ENCODE measurements around the gene CLDND1. TPM values are rescaled to one million over a fixed set of nuclear protein-coding genes. Genes with fewer than 3 reads are reported as not detected.

CLDND1 gene
- total and polyA plus RNA-seq, 9 donors: 75.3 to 155 (median 93.4) TPM

DNA sequence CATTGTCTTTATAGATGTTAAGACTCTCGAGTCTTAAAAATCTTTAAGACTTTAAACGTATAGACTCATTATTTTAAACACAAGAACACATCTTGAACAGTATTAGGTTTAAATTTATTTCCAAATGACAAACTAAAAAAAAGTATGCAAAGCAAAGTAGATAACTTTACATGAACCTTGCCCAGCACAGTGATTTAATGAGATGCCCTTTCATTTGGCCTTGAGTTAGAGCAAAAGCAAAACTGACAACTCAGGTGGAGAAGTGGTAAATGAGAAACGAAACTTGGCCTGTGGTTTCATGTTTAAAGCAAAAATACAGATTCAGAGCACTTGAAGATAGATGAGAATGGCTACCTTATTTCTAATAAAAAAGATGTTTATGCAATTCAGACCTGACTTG is 17.6 kb upstream of the CLDND1 start:
- Histone ChIP-seq H3K27ac (no peak overlapping the region), H3K4me1 (ENCODE audit: insufficient read depth) (no peaks in the 10 kb centered on the region), H3K36me3 (no peaks in the 10 kb centered on the region), H3K27me3 (no peaks in the 10 kb centered on the region), H3K9me3 (no peaks in the 10 kb centered on the region), H3K4me3 (no peak overlapping the region)
- WGBS, 3 donors: 50 to 65% (median 62%) methylated on average over 3 of the region's 3 CpGs
- no peak for DNase-seq
- intact Hi-C loops (cut with DNase I): no loop called here
- no peak for TF ChIP-seq POLR2A (IDR thresholded peaks at IDR 0.05)

DNA sequence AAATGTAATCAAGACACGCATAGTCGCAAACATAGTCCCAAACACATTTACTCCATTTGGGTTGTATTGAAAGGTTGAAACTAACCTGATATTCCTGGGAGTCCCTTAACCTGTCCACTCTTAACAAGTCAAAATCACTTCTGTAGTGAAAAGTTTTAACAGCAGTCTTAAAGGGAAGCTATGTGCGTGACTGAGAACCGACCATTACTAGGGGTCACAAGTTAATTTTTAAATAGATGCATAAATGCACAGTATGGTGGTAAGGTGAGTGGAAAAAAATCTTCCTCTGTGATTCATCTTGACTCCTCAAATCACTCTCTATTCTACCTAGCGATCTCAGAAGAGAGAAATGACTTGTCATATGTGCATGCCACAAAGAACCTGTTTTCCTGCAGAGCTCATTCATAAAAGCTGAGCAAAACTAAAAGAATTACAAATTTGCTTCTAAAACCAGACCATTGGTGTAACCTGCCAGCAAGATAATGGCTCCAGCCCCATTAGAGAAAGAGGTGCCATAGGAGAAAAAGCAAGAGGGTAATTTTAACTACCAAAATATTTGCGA is 13.8 kb upstream of the CLDND1 start:
- H3K4me1 ChIP-seq (ENCODE audit: insufficient read depth): no peaks in the 10 kb centered on the region
- TF ChIP-seq EP300 (IDR thresholded peaks at IDR 0.05): no peak
- TF ChIP-seq CTCF (IDR thresholded peaks at IDR 0.05): no peak
- TF ChIP-seq POLR2A (IDR thresholded peaks at IDR 0.05): no peak
- 89 to 91% (median 91%) methylated on average over 6 of the region's 6 CpGs for WGBS, 3 donors

GRCh38 chr3:98534734-98535133 is 12.0 kb upstream of the CLDND1 start:
- TF ChIP-seq EP300 (IDR thresholded peaks at IDR 0.05) (no peak), CTCF (IDR thresholded peaks at IDR 0.05) (no peak), POLR2A (IDR thresholded peaks at IDR 0.05) (no peak)
- H3K9me3 ChIP-seq: no peaks in the 10 kb centered on the region
- WGBS, 3 donors: 74 to 95% (median 87%) methylated on average over 1 of the region's 1 CpG
- H3K27me3 ChIP-seq: no peaks in the 10 kb centered on the region
- H3K36me3 ChIP-seq: no peaks in the 10 kb centered on the region
- H3K4me3 ChIP-seq: no peak overlapping the region
- DNase-seq: no peak
- H3K27ac ChIP-seq: no peak overlapping the region
- intact Hi-C loops (cut with DNase I): no loop called here
- no peaks in the 10 kb centered on the region for H3K4me1 ChIP-seq (ENCODE audit: insufficient read depth)

More for the DNA sequence above, 13.8 kb upstream of the CLDND1 start:
- H3K27me3 ChIP-seq: no peaks in the 10 kb centered on the region
- intact Hi-C loops (cut with DNase I): no loop called here
- H3K4me3 ChIP-seq: no peak overlapping the region
- no peaks in the 10 kb centered on the region for H3K9me3 ChIP-seq
- no peak for DNase-seq
- no peak overlapping the region for H3K27ac ChIP-seq
- no peaks in the 10 kb centered on the region for H3K36me3 ChIP-seq

DNA sequence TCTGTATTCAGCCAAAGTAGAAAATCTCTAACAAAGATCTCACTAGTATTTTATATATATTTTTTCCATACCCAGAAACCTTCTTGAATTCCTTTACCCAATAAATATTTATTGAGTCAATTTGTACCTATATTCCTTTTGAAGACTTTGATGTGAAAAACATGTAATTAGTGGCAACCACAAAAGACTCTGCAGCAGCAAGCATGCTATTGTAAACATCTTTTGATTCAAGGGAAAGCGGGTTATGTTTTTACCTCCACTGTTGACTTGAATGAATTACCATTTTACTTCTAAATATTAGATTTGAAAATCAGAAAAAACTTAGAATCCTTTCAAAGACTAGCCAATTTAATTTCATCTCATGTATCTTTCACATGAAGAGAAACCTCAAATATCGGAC is 11.5 kb upstream of the CLDND1 start:
- Histone ChIP-seq H3K4me1 (ENCODE audit: insufficient read depth) (no peaks in the 10 kb centered on the region), H3K27me3 (no peaks in the 10 kb centered on the region), H3K4me3 (no peak overlapping the region), H3K27ac (no peak overlapping the region), H3K9me3 (no peaks in the 10 kb centered on the region), H3K36me3 (no peaks in the 10 kb centered on the region)
- 82 to 93% (median 90%) methylated on average over 2 of the region's 2 CpGs for WGBS, 3 donors
- DNase-seq: no peak
- intact Hi-C loops (cut with DNase I): no loop called here
- no peak for TF ChIP-seq POLR2A (IDR thresholded peaks at IDR 0.05)
- no peak for TF ChIP-seq EP300 (IDR thresholded peaks at IDR 0.05)
- TF ChIP-seq CTCF (IDR thresholded peaks at IDR 0.05): no peak

DNA sequence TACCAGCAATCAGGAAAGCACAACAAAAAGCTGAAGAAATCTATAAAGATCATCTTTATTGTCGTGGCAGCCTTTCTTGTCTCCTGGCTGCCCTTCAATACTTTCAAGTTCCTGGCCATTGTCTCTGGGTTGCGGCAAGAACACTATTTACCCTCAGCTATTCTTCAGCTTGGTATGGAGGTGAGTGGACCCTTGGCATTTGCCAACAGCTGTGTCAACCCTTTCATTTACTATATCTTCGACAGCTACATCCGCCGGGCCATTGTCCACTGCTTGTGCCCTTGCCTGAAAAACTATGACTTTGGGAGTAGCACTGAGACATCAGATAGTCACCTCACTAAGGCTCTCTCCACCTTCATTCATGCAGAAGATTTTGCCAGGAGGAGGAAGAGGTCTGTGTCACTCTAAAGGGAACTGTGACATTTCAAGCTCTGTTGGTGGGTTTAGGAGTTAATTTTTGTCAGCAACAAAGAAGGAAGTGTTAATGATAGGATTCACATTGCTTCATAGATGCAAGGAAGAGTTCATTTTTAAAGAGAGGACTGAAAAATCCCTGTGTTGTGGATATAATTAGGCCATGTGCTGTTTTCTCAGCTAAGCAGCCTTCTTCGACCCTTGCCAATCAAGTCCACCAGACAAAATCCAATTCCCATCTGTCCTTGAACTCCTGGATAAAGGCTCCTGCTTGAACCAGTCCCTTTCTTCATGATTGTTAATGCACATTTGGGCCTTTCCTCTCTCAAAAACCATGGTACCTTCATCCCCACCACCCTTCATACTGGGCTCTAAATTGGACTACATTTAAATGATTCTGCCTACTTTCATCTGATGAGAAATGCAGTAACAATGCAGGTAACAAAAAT is 10.2 kb upstream of the CLDND1 start:
- no peaks in the 10 kb centered on the region for H3K4me1 ChIP-seq (ENCODE audit: insufficient read depth)
- intact Hi-C loops (cut with DNase I): no loop called here
- no peaks in the 10 kb centered on the region for H3K36me3 ChIP-seq
- TF ChIP-seq CTCF (IDR thresholded peaks at IDR 0.05) (no peak), POLR2A (IDR thresholded peaks at IDR 0.05) (no peak), EP300 (IDR thresholded peaks at IDR 0.05) (no peak)
- no peak for DNase-seq
- H3K9me3 ChIP-seq: no peaks in the 10 kb centered on the region
- H3K27ac ChIP-seq: no peak overlapping the region
- H3K4me3 ChIP-seq: no peak overlapping the region
- H3K27me3 ChIP-seq: no peaks in the 10 kb centered on the region
- WGBS, 3 donors: 90 to 94% (median 93%) methylated on average over 6 of the region's 6 CpGs

All from ovary (tissue), 9 donors.